ENCODE measurements around the gene ACSL5.

DNA sequence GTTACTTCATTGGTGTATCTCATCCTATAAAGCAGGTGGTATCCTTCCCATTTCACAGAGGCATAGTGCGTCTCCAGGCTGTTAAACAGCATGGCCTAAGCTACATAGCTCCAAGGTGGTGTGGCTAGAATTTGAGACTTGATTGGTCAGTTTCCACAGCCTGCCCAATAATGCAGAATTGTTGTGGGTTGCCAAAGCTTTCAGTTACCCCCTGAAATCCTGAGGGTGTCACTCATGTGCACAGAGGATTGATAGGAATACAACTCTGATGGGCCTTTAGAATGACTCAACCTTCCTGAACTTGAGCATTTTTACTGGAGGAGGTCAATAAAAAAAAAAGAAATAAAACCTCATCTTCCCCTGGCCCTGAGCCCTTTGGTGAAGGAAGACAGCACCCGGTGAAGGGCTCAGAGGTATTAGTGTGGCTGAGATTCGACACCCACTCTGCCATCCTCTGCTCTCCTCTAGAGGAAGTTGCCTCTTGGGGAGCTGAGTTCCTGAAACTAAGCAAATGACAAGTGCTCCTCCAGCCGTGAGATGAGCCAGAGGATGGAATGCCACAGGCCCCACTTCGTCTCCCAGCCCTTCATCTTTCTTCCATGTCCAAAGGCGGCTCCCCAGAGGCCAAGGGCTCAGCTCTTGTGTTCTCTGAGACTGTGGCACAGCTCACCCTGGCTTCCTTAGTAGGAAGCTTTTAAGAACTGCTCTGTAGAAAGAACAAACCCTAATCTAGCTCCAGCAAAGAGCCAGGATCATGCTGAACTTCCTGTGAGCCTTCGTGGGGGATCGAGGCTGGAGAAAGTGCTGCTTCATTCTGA, 1.0 kb downstream of the ACSL5 start:
- TF ChIP-seq FOXP2 (optimal IDR thresholded peaks at IDR 0.05; ENCODE audit: control extremely low read depth, extremely low read length, insufficient read depth) (no peak), EZH2 (IDR thresholded peaks at IDR 0.05) (no peak)
